Muscle layer of duodenum (tissue), 2 donors: ENCODE measurements around the gene SKI.
A peak's percentile ranks its signal among the peaks of the same experiment; 100 is the strongest.

ENCODE experiments used
- H3K27ac ChIP-seq: one replicate; pipeline ENCODE4 v1.7.0; 2013; ENCODE audit warnings: mild to moderate bottlenecking, low read length
- H3K27me3 ChIP-seq: one replicate; pipeline ENCODE4 v1.7.0; 2013; ENCODE audit warnings: low read depth, mild to moderate bottlenecking, control low read depth, low read length
- H3K36me3 ChIP-seq, 2 donors: one replicate each; pipeline ENCODE4 v1.7.0; 2013; ENCODE audit warnings: low read length in 2 of 2, control low read depth in 1 of 2, mild to moderate bottlenecking in 1 of 2; ENCODE audit not compliant: insufficient read depth in 2 of 2, control insufficient read depth in 1 of 2
- H3K4me1 ChIP-seq, 2 donors: one replicate each; pipeline ENCODE4 v1.7.0; 2013; ENCODE audit warnings: low read length in 2 of 2, mild to moderate bottlenecking in 2 of 2, control low read depth in 1 of 2, moderate library complexity in 1 of 2; ENCODE audit not compliant: insufficient read depth in 2 of 2, control insufficient read depth in 1 of 2
- H3K4me3 ChIP-seq, 2 donors: one replicate each; pipeline ENCODE4 v1.7.0; 2013; ENCODE audit warnings: low read length in 2 of 2, low read depth in 1 of 2, mild to moderate bottlenecking in 1 of 2
- H3K9me3 ChIP-seq, 2 donors: one replicate each; pipeline ENCODE4 v1.7.0; 2013; ENCODE audit warnings: low read length in 2 of 2, control low read depth in 1 of 2, mild to moderate bottlenecking in 1 of 2; ENCODE audit not compliant: control insufficient read depth in 1 of 2
- donor health status: healthy.

The SKI gene

GRCh38 chr1:2203671-2204414 is 24.3 kb upstream of the SKI start:
- Histone ChIP-seq H3K4me1 (peaks cover 2 to 56% of the 10 kb centered on the region in 2 donors), H3K9me3 (no peaks in the 10 kb centered on the region), H3K27me3 (no peaks in the 10 kb centered on the region), H3K36me3 (no peaks in the 10 kb centered on the region), H3K4me3 (peak overlapping the region; percentile 9 to 57), H3K27ac (no peak overlapping the region)

- H3K36me3 ChIP-seq = no peaks in the 10 kb centered on the region
- H3K4me1 ChIP-seq = peaks cover 0 to 56% of the 10 kb centered on the region in 2 donors
- H3K27ac ChIP-seq = no peak overlapping the region
- peak overlapping the region; percentile 9 to 57 for H3K4me3 ChIP-seq
- H3K27me3 ChIP-seq = no peaks in the 10 kb centered on the region
- H3K9me3 ChIP-seq = no peaks in the 10 kb centered on the region
These were observed 23.5 kb upstream of the SKI start for GRCh38 chr1:2204415-2205190.

- no peaks in the 10 kb centered on the region for H3K27me3 ChIP-seq
- no peaks in the 10 kb centered on the region for H3K36me3 ChIP-seq
- H3K4me1 ChIP-seq = peaks cover 0 to 54% of the 10 kb centered on the region in 2 donors
- no peak overlapping the region for H3K27ac ChIP-seq
- no peaks in the 10 kb centered on the region for H3K9me3 ChIP-seq
- H3K4me3 ChIP-seq = peak overlapping the region; percentile 7 to 63
These were observed 22.7 kb upstream of the SKI start for GRCh38 chr1:2205191-2205952.

GRCh38 chr1:2206813-2207487 is 21.2 kb upstream of the SKI start:
- H3K36me3 ChIP-seq = no peaks in the 10 kb centered on the region
- H3K27ac ChIP-seq = peak overlapping the region; percentile 39
- peaks cover 0 to 47% of the 10 kb centered on the region in 2 donors for H3K4me1 ChIP-seq
- no peaks in the 10 kb centered on the region for H3K9me3 ChIP-seq
- peak overlapping the region in 1 of 2 donors; percentile 36 for H3K4me3 ChIP-seq
- H3K27me3 ChIP-seq = no peaks in the 10 kb centered on the region

GRCh38 chr1:2208309-2209239 is 19.5 kb upstream of the SKI start:
- Histone ChIP-seq H3K27ac (no peak overlapping the region), H3K4me1 (peaks cover 6 to 48% of the 10 kb centered on the region in 2 donors), H3K4me3 (peak overlapping the region in 1 of 2 donors; percentile 46), H3K9me3 (no peaks in the 10 kb centered on the region), H3K27me3 (no peaks in the 10 kb centered on the region), H3K36me3 (peaks cover 0 to 5% of the 10 kb centered on the region in 2 donors)

DNA sequence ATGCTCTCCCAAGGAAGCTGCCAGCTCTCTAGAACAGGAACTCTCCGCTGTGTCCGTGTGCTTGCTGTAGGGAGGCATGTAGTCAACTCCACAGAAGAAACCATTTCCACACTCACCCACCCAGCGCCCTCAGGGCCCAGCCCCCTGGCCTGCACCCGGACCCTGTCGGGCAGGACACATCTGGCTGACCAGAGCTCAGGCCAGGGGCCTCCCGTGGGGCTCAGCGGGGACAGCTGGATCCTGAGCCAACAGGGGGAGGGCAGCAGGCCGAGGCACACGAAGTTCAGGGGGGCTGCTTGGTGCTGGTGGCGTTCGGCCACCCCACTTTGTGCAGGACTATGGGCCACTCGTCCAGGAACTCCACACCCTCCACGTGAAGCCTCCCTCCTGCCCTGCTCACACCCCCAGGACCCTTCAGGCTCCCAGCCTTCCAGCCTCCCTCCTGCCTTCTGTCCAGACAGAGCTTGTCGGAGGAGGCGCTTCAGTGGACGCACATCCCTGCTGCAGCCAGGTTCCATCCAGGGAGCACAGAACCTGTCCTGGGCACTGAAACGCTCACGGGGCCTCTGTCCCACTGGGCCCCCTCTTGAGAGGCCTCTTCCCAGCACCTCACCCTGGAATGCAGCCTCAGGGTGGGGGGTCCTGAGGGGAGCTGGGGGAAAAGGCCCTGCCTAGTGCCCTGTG is 18.6 kb upstream of the SKI start:
- peaks cover 6 to 45% of the 10 kb centered on the region in 2 donors for H3K4me1 ChIP-seq

GRCh38 chr1:2210084-2210653 is 17.9 kb upstream of the SKI start:
- H3K4me1 ChIP-seq = peaks cover 6 to 51% of the 10 kb centered on the region in 2 donors
- H3K9me3 ChIP-seq = no peaks in the 10 kb centered on the region
- H3K27me3 ChIP-seq = no peaks in the 10 kb centered on the region
- H3K36me3 ChIP-seq = peaks cover 0 to 5% of the 10 kb centered on the region in 2 donors
- no peak overlapping the region for H3K4me3 ChIP-seq
- H3K27ac ChIP-seq = no peak overlapping the region

More for the DNA sequence above, 18.6 kb upstream of the SKI start:
- Histone ChIP-seq H3K9me3 (no peaks in the 10 kb centered on the region), H3K27me3 (no peaks in the 10 kb centered on the region), H3K27ac (no peak overlapping the region), H3K4me3 (no peak overlapping the region), H3K36me3 (peaks cover 0 to 5% of the 10 kb centered on the region in 2 donors)

DNA sequence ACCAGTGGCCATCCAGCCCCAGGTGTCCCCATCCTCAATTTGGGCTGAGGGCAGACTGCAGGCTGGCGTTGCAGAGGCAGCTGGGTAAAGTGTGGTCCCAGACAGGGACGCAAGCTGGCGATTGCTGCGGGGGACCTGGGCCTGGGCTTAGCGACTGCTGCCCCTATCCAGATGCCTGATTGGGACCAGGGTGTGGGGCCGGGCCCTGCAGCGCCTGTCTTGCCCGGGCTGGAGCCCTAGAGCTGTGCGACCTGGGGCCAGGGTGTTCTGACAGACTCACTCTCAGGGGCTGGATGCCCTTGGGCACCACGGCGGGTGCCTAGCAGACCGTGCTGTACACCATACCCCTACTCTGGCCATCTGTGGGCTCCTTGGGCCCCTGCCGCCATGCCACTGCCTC is 17.3 kb upstream of the SKI start:
- Histone ChIP-seq H3K36me3 (peaks cover 0 to 5% of the 10 kb centered on the region in 2 donors), H3K9me3 (no peaks in the 10 kb centered on the region), H3K27me3 (no peaks in the 10 kb centered on the region), H3K4me1 (peaks cover 6 to 48% of the 10 kb centered on the region in 2 donors), H3K4me3 (no peak overlapping the region), H3K27ac (no peak overlapping the region)

DNA sequence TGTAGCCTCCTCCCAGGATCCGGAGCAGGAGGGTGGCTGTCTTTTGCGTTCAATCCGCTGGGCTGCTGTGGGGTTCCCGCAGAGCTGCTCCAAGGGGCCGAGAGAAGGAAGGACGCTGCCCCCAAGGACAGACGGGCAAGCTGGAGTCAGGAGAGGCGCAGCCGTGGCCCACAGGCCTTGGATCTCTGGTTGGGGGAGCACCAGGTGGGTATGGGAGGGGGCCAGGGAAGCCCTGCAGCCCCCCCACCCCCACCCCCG is 15.9 kb upstream of the SKI start:
- peak overlapping the region; percentile 94 for H3K27ac ChIP-seq
- peaks cover 6 to 42% of the 10 kb centered on the region in 2 donors for H3K4me1 ChIP-seq
- no peaks in the 10 kb centered on the region for H3K9me3 ChIP-seq
- peak overlapping the region in 1 of 2 donors; percentile 55 for H3K4me3 ChIP-seq
- H3K36me3 ChIP-seq = peaks cover 0 to 5% of the 10 kb centered on the region in 2 donors
- H3K27me3 ChIP-seq = no peaks in the 10 kb centered on the region
